Articular chondrocyte of knee joint (primary cell): ENCODE measurements around the gene ARIH2. TPM values are rescaled to one million over a fixed set of nuclear protein-coding genes. Genes with fewer than 3 reads are reported as not detected.
A peak's percentile ranks its signal among the peaks of the same experiment; 100 is the strongest.

Source experiments
- small RNA-seq: library from RNA; depleted of rRNA; stranded (forward); fragments of <200 nt; gene quantifications from one replicate; pipeline ENCODE3, GENCODE V24; 2012
- total RNA-seq: library from RNA; depleted of rRNA; stranded (reverse); fragments of >200 nt; gene quantifications from 2 replicates; pipeline ENCODE4 v1.2.3, GENCODE V29; 2012

Gene ARIH2
- 61.2 and 70.3 TPM in 2 replicates for total RNA-seq

GRCh38 chr3:48918388-48919214 is at the start of gene ARIH2:
Gene ARIH2, plus strand, starts transcription at chr3:48918842. Its CDS starts 8,717 bp downstream, at chr3:48927559.

GRCh38 chr3:48898383-48899234 is 20.0 kb upstream of the ARIH2 start, which contains the start of gene SLC25A20:
Gene SLC25A20, minus strand, starts transcription at chr3:48898882. Its CDS starts 88 bp downstream, at chr3:48898794.

DNA sequence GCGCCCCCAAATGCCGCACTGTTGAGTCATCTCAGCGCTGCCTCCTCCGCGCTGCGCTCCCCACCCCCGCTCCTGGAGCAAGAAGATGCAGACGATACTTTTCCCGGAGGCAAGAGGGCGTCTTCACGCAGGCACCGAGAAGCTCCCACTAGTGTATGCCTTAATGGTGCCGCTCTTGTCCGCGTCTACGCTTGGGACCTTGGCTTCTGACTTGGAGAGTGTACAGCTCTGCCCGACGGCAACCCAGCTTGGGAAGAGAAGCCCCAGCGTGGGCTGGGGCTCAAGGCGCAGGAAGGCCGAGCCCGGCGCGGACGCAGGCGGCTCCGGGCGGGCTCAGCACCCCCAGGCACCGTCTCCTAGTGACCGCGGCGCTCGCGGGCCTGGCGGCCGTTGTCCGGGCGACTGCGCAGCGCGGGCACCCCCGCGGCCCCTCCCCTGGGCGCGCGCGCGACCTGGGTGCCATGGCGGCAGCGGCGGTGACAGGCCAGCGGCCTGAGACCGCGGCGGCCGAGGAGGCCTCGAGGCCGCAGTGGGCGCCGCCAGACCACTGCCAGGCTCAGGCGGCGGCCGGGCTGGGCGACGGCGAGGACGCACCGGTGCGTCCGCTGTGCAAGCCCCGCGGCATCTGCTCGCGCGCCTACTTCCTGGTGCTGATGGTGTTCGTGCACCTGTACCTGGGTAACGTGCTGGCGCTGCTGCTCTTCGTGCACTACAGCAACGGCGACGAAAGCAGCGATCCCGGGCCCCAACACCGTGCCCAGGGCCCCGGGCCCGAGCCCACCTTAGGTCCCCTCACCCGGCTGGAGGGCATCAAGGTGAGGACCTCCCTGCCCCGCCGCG is 71.4 kb downstream of the ARIH2 start, which contains the start of gene P4HTM:
Gene P4HTM, plus strand, starts transcription at position 446 of the 840 bp plus-strand sequence. Its CDS starts 16 bp downstream, at position 462.

GRCh38 chr3:49007068-49007770 is 88.6 kb downstream of the ARIH2 start, which contains the start of gene WDR6:
Gene WDR6, plus strand, starts transcription at chr3:49007391. Its CDS starts 41 bp downstream, at chr3:49007432.

GRCh38 chr3:49017971-49018706 is 99.5 kb downstream of the ARIH2 start, which contains the start of gene DALRD3:
Gene DALRD3, minus strand, starts transcription at chr3:49018580. Its CDS starts 16 bp downstream, at chr3:49018564.

GRCh38 chr3:49021813-49022687 is 103.4 kb downstream of the ARIH2 start, which contains the start of gene NDUFAF3:
Gene NDUFAF3, plus strand, starts transcription at chr3:49022121. Its CDS starts 24 bp downstream, at chr3:49022145.

DNA sequence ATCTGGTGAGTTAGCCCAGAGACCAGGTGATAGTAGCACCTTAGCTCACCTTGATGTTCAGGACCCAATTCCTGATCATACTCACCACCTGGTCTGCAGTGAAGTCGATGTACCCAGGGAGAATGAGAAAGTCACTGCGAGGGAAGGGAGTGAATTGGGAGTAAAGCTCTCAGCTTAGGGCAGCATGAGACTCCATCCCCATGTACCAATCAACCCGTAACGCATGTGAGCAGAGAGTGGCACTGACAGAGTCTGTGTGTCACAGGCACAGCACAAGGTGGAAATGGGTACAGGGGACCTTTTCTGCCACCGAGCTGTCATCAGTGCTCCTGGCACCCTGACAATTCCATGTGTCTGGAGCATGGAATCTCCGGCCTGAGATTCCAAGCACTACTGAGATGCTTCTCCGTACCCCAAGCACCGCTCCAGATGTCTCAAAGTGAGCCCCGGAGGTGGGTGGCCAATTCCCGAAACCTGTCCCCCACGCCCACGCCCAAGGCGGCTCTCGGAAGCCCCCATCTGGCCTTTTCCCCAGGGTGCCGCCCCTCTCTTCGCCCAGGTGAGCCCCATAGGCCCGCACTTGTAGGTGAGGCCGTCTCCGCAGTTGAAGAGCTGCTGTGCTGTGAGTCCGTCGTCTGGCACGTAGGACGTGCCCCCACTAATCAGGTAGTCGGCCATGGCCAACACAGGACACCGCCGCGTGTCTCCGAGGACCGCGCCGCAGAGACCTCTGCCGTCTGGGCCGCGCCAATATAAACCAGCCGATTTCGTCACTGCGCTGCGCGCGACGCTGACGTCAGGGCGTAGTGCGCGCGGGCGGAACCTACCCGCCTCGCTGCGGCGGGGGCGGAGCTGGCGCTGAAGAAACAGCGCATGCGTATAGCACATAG is 110.3 kb downstream of the ARIH2 start, which contains the start of gene IMPDH2:
Gene IMPDH2, minus strand, starts transcription at position 726 of the 890 bp plus-strand sequence. Its CDS starts 48 bp downstream, at position 678.

Small RNAs within 50 kb of the gene (small RNA-seq; reads per million reads assigned to genes)
- gene MIR191, result 45,762 reads per million, percentile 100 among the genes with 10 or more reads in this experiment
- gene MIR425, result 5,145 reads per million, percentile 100 among the genes with 10 or more reads in this experiment

Other genes starting within 250 kb of the ARIH2 start
- gene NCKIPSD, start 232.9 kb upstream of the ARIH2 start, total RNA-seq, result 9.7 and 17.1 TPM in 2 replicates
- 41.0 and 47.2 TPM in 2 replicates for gene IP6K2, start 201.6 kb upstream of the ARIH2 start, total RNA-seq
- gene PRKAR2A, start 71.0 kb upstream of the ARIH2 start, total RNA-seq, result 56.5 and 62.1 TPM in 2 replicates
- 15.7 and 25.4 TPM in 2 replicates for gene SLC25A20, start 20.0 kb upstream of the ARIH2 start, total RNA-seq
- 17.9 and 23.1 TPM in 2 replicates for gene P4HTM, start 71.4 kb downstream of the ARIH2 start, total RNA-seq
- 49.0 and 74.4 TPM in 2 replicates for gene WDR6, start 88.5 kb downstream of the ARIH2 start, total RNA-seq
- 40.8 and 44.0 TPM in 2 replicates for gene DALRD3, start 99.7 kb downstream of the ARIH2 start, total RNA-seq
- 36.6 and 46.3 TPM in 2 replicates for gene NDUFAF3, start 103.3 kb downstream of the ARIH2 start, total RNA-seq
- gene IMPDH2, start 110.6 kb downstream of the ARIH2 start, total RNA-seq, result 245 and 354 TPM in 2 replicates
- gene QRICH1, start 175.2 kb downstream of the ARIH2 start, total RNA-seq, result 75.8 and 114 TPM in 2 replicates
- gene QARS1, start 185.9 kb downstream of the ARIH2 start, total RNA-seq, result 293 and 338 TPM in 2 replicates
- 30.4 and 34.6 TPM in 2 replicates for gene USP19, start 202.0 kb downstream of the ARIH2 start, total RNA-seq
- 276 and 322 TPM in 2 replicates for gene LAMB2, start 214.2 kb downstream of the ARIH2 start, total RNA-seq
- gene CCDC71, start 247.5 kb downstream of the ARIH2 start, total RNA-seq, result 16.6 and 24.1 TPM in 2 replicates